Gastrocnemius medialis (tissue), 4 donors: Measurements from ENCODE around the gene ZNF627. TPM values are rescaled to one million over a fixed set of nuclear protein-coding genes. Genes with fewer than 3 reads are reported as not detected.

Experiments used
- ATAC-seq, 2 donors: fragments of 150-250 bp; one replicate each; pipeline ENCODE4 v1.9.1; 2016
- DNase-seq, 2 donors: peaks; one replicate each; pipeline ENCODE4 v3.0.0-alpha.2; 2019
- H3K27ac ChIP-seq, 4 donors: fragments of 200-600 bp; sonication (generic); 1 replicate in 1 of 4; 2 replicates in 3 of 4; pipeline ENCODE4 v1.5.1; 2016 to 2018; ENCODE audit warnings: mild to moderate bottlenecking in 2 of 4, moderate library complexity in 1 of 4
- H3K27me3 ChIP-seq, 3 donors: fragments of 200-600 bp; sonication (generic) in 2 of 3; 1 replicate in 1 of 3; 2 replicates in 2 of 3; pipeline versions ENCODE4 v1.5.1 to v1.6.0; 2016 to 2019; ENCODE audit warnings: mild to moderate bottlenecking in 1 of 3, moderate library complexity in 1 of 3
- H3K36me3 ChIP-seq, 2 donors: fragments of 200-600 bp; sonication (generic) in 1 of 2; one replicate each; pipeline ENCODE4 v1.5.1; 2017 to 2018
- H3K4me1 ChIP-seq, 2 donors: fragments of 200-600 bp; sonication (generic) in 1 of 2; one replicate each; pipeline ENCODE4 v1.5.1; 2016 to 2017; ENCODE audit warnings: mild to moderate bottlenecking in 2 of 2
- H3K4me3 ChIP-seq, 4 donors: fragments of 200-600 bp; sonication (generic) in 3 of 4; 1 replicate in 1 of 4; 2 replicates in 3 of 4; pipeline ENCODE4 v1.5.1; 2016 to 2019; ENCODE audit warnings: mild to moderate bottlenecking in 2 of 4
- H3K9me3 ChIP-seq, 3 donors: fragments of 200-600 bp; sonication (generic) in 2 of 3; 1 replicate in 1 of 3; 2 replicates in 2 of 3; pipeline ENCODE4 v1.5.1; 2016 to 2019
- CTCF ChIP-seq, 5 experiments: fragments of 450-650 bp in 3 of 5; fragments of 200-600 bp in 2 of 5; sonication (generic) in 2 of 5; IDR thresholded peaks in 4 of 5; conservative IDR thresholded peaks in 1 of 5; 1 replicate in 4 of 5; 2 replicates in 1 of 5; pipeline ENCODE4 v1.5.1; 2016 to 2019; ENCODE audit warnings: antibody characterized with exemption in 5 of 5, mild to moderate bottlenecking in 3 of 5, moderate library complexity in 3 of 5
- POLR2A ChIP-seq, 2 donors: fragments of 450-650 bp; IDR thresholded peaks; one replicate each; pipeline ENCODE4 v1.6.1; 2017; ENCODE audit warnings: antibody characterized with exemption in 2 of 2, mild to moderate bottlenecking in 2 of 2, moderate library complexity in 2 of 2
- in situ Hi-C, 4 donors: fragments of 200-750 bp; cut with MboI; loops; one replicate each; pipeline versions ENCODE4 v1.15.0 to v1.8.0; 2017; ENCODE audit warnings: low sequenced_read_pairs in 4 of 4
- intact Hi-C: fragments of 100-400 bp; cut with DNase I; formaldehyde crosslinking; loops from one replicate; pipeline ENCODE4 v1.15.1; 2023; ENCODE audit warnings: low total_unique reads
- total RNA-seq, 4 donors: library from RNA; depleted of rRNA; stranded (reverse); fragments of >200 nt; gene quantifications; one replicate each; pipeline versions ENCODE4 v1.1.0 to v1.2.3, GENCODE V29; 2016

ZNF627 gene
- 1 to 10 TPM; 2.3 to 4.5 (median 3.7) TPM for total RNA-seq

- intact Hi-C loops = loop anchor here (1.0 to 5.0 kb wide), 3 partner anchors 60 to 215 kb away; partner anchors contain the start of genes CNN1, EPOR, ODAD3 and PRKCSH
- no peaks in the 10 kb centered on the region for H3K9me3 ChIP-seq
- H3K27ac ChIP-seq = peak within 1 kb of the TSS; percentile 89 to 95 (median 91)
- DNase-seq (peak; percentile 97 to 99), ATAC-seq (peak; percentile 99)
- peaks cover 9% of the 10 kb centered on the region in 2 donors for H3K4me1 ChIP-seq
- TF ChIP-seq POLR2A (IDR thresholded peaks at IDR 0.05) = peak; percentile 84 to 90
- TF ChIP-seq CTCF (IDR thresholded peaks at IDR 0.05 in 4 of 5, conservative IDR thresholded peaks at IDR 0.05 in 1 of 5) = peak in 4 of 5 experiments; percentile 12 to 43 (median 26)
- H3K4me3 ChIP-seq = peak within 1 kb of the TSS; percentile 88 to 99 (median 92)
- H3K27me3 ChIP-seq = no peaks in the 10 kb centered on the region
- in situ Hi-C loops = loop anchor here in 1 of 4 donors (25.0 kb wide), 1 partner anchor 210 kb away; the partner anchor contains the start of gene EPOR
- no peaks in the 10 kb centered on the region for H3K36me3 ChIP-seq
These were observed at the start of gene ZNF627 for GRCh38 chr19:11597202-11598102. TSS of gene ZNF627 (plus strand) at chr19:11597483. CDS start at chr19:11597628, 145 bp downstream.

- no peak for ATAC-seq
- TF ChIP-seq CTCF (IDR thresholded peaks at IDR 0.05 in 4 of 5, conservative IDR thresholded peaks at IDR 0.05 in 1 of 5) (no peak), POLR2A (IDR thresholded peaks at IDR 0.05) (no peak)
These were observed 49.2 kb upstream of the ZNF627 start for GRCh38 chr19:11547929-11548700.

GRCh38 chr19:11549386-11549953 is 47.8 kb upstream of the ZNF627 start:
- TF ChIP-seq POLR2A (IDR thresholded peaks at IDR 0.05) (no peak), CTCF (IDR thresholded peaks at IDR 0.05 in 4 of 5, conservative IDR thresholded peaks at IDR 0.05 in 1 of 5) (no peak)
- Histone ChIP-seq H3K4me3 (no peak overlapping the region), H3K4me1 (no peaks in the 10 kb centered on the region), H3K27ac (no peak overlapping the region), H3K27me3 (no peaks in the 10 kb centered on the region), H3K36me3 (peaks cover 0 to 22% of the 10 kb centered on the region in 2 donors), H3K9me3 (no peaks in the 10 kb centered on the region)
- DNase-seq (no peak), ATAC-seq (no peak)
- intact Hi-C loops = no loop called here
- in situ Hi-C loops = no loop called here

More at GRCh38 chr19:11547929-11548700, 49.2 kb upstream of the ZNF627 start:
- no peaks in the 10 kb centered on the region for H3K4me1 ChIP-seq
- H3K4me3 ChIP-seq = no peak overlapping the region
- intact Hi-C loops = no loop called here
- in situ Hi-C loops = no loop called here
- no peak overlapping the region for H3K27ac ChIP-seq
- peaks cover 0 to 9% of the 10 kb centered on the region in 2 donors for H3K36me3 ChIP-seq
- H3K27me3 ChIP-seq = no peaks in the 10 kb centered on the region
- no peaks in the 10 kb centered on the region for H3K9me3 ChIP-seq
- no peak for DNase-seq

GRCh38 chr19:11550265-11550664 is 47.0 kb upstream of the ZNF627 start:
- Histone ChIP-seq H3K4me1 (no peaks in the 10 kb centered on the region), H3K27me3 (no peaks in the 10 kb centered on the region), H3K36me3 (peaks cover 0 to 28% of the 10 kb centered on the region in 2 donors), H3K4me3 (no peak overlapping the region), H3K27ac (no peak overlapping the region), H3K9me3 (no peaks in the 10 kb centered on the region)
- DNase-seq (no peak), ATAC-seq (no peak)
- TF ChIP-seq POLR2A (IDR thresholded peaks at IDR 0.05) (no peak), CTCF (IDR thresholded peaks at IDR 0.05 in 4 of 5, conservative IDR thresholded peaks at IDR 0.05 in 1 of 5) (no peak)
- intact Hi-C loops (no loop called here), in situ Hi-C loops (no loop called here)
